HG02642 (cell line): ENCODE results near the gene ORC1.
"Not testable (repeated sequence)": the region's sequence is repeated elsewhere in the genome, so short reads cannot be mapped to it uniquely, and the experiment has no call there.

Experiments used
- ATAC-seq: cut with Tn5 transposase; IDR thresholded peaks from one replicate; pipeline ENCODE4 v1.9.1; 2021; ENCODE audit warnings: mild to moderate bottlenecking; ENCODE audit not compliant: unreplicated experiment, poor library complexity

Gene ORC1

GRCh38 chr1:52393174-52393573 lies 11.0 kb downstream of the ORC1 start:
- ATAC-seq: no peak

DNA sequence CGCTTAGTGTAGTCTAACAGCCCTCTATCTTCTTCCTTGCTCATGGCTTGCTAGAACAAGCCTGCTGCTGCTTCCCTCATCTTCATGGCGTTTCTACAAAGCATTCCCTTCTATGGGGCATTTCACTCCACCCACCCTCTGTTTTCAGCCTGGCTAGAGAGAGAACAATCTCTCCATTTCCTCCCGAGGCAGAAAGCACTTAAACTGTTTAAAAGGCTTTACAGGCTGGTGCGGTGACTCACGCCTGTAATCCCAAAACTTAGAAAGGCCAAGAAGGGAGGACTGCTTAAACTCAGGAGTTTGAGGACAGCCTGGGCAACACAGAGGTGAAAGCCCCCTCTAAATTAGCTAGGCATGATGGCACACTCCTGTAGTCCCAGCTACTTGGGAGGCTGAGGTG lies 17.8 kb downstream of the ORC1 start:
- no peak for ATAC-seq

DNA sequence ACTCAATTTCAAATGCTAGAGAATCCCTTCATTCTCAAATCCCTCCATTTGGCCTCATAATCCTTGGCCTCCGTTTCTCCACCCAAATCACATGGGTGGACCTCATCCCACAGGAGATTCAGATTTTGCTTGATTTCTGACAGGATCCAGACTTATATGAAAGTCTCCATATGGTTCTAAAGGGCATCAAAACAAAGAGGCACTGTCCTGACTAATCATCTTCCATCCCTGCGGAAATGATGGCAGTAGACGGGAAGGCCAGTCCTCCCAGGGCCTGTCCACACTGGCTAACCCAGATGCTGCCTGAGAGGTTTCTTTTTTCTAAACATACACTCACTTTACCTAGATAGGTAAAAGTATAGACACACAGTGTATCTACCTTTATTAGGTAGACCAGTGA lies 18.8 kb downstream of the ORC1 start:
- no peak for ATAC-seq

DNA sequence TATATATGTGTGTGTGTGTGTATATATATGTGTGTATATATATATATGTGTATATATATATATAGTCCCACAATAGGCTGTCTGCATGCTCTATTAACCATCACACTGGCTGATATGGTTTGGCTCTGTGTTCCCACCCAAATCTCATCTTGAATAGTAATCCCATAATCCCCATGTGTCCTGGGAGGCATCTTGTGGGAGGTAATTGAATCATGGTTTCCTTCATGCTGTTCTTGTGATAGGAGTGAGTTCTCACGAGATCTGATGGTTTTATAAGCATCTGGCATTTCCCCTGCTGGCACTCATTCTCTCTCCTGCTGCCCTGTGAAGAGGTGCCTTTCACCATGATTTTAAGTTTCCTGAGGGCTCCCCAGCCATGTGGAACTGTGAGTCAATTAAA lies 34.4 kb downstream of the ORC1 start:
- ATAC-seq: not testable (repeated sequence)

- ATAC-seq: no peak
Measured at GRCh38 chr1:52368383-52369172, 35.6 kb downstream of the ORC1 start.

DNA sequence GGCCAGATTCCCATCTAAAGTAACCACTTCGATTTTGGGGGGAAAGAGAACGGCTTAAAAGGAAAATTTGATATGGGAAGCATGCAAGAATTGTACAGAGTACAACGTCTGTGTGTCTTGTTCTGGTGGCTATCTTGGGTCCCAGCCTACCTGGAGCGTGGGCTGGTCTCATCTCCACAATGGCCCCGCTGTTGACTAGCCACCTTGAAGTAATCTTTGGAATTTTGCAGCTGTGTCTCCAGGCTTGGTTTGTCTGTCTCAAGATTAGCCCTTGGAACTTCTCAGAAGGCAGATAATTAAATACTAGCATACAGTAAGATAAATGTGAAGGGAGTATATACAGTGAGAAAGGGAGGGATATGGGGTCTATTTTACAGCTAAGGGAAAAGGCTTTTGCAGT lies 37.0 kb downstream of the ORC1 start:
- no peak for ATAC-seq

- ATAC-seq: no peak
Measured at GRCh38 chr1:52366517-52366827, 37.8 kb downstream of the ORC1 start.

DNA sequence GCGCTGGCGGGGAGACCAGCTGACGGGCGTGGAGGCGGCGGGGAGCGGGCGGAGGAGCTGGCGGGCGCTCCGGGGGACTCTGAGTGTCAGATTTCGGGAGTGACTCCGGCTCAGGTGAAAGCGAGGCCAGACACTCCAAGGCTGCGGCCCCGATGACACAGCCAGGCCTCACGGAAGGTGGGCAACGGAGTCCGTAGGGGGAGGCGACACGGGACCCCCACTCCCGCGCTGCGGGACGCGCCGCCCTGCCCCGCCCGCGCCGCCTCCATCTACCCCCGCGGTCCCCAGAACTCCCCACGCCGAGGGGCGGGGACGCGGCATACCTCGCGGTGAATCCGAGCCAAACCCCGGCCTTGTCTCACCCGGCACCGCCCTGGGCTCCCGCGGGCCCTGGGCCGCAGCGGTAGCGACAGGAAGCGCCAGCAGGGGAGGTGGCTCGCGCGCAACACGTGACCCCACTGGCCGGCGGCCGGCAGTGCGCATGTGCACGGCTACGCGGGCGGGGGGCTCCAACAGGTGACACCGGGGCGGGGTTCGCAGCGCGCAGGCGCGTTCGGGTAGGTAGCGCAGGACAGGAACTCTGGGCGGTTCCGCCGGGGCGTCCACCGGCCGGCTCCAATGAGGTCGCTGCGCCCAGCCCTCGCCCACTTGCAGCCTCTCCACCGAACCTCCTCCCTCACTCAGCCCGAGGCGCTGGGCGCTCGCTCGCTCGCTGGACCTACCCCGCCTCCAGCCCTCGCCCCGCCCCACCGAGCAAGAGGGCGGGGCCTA lies 38.3 kb downstream of the ORC1 start, which contains the start of gene CC2D1B:
TSS of gene CC2D1B (minus strand) at position 460 of the 771 bp plus-strand sequence. CDS start 1,585 bp downstream, outside the sequence.
- ATAC-seq: peak; percentile 87

- ATAC-seq: peak; percentile 0
Measured at GRCh38 chr1:52365071-52365745, 39.0 kb downstream of the ORC1 start.

DNA sequence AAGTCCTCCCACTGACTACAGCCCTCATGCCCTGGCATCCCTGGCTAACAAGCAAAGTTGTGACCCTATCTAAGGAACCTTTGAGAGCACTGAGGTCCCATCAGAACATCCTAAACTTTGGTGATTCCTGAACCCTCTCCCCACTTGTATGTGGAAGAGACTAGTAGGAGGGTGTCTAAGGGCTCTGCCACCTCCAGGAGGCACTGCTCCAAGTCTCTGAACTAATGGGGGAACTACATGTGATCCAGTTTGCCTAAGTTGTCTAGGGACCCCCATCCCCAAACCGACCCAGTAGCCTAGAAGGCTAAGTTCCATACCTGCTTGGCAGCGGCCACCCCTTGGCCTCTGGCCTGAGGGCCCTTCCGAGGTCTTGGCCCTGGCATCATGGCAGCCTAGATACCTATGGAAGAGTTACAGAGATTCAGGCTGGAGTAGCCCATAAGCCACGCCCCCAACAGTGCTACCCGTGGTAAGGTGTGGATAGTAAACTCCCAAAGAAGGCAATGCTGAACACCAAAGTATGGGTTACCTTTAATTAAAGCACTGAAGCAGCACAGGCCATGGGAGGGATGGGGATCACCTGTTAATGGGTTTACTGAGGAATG lies 39.9 kb downstream of the ORC1 start:
- ATAC-seq: no peak

GRCh38 chr1:52360595-52360968 lies 43.6 kb downstream of the ORC1 start:
- no peak for ATAC-seq

- ATAC-seq: no peak
Measured at GRCh38 chr1:52359676-52360594, 44.3 kb downstream of the ORC1 start.

DNA sequence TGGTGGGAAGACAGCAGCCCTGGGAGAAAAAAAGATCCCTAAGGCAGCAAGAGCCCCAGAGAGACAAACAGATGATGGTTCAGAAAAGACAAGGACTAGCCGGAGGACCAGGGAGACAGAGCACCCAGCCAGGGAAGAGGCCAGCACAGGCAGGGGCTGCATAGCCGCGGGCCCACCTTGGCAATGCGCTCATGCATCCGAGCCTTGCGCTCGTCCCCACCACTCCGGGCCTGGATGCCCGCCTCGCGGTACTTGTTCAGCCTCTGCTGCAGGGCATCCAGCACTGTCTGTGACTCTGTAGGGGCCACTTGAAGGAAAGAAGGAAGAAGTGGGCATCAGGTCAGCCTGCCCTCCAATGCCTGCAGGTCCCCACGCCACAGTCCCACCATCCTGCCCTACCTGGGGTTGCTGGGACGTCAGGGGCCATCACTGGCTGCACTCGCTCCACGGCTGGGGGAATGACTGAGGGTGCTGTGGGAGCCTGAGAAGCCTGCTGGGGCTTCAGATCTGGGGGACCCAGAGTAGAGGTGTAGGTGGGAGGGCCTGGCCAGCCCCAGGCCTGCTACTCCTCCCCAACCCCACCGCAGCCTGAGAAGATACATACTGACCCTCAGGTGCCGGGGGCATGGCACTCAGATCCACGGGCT lies 45.2 kb downstream of the ORC1 start:
- no peak for ATAC-seq

GRCh38 chr1:52357397-52357796 lies 46.8 kb downstream of the ORC1 start:
- no peak for ATAC-seq

DNA sequence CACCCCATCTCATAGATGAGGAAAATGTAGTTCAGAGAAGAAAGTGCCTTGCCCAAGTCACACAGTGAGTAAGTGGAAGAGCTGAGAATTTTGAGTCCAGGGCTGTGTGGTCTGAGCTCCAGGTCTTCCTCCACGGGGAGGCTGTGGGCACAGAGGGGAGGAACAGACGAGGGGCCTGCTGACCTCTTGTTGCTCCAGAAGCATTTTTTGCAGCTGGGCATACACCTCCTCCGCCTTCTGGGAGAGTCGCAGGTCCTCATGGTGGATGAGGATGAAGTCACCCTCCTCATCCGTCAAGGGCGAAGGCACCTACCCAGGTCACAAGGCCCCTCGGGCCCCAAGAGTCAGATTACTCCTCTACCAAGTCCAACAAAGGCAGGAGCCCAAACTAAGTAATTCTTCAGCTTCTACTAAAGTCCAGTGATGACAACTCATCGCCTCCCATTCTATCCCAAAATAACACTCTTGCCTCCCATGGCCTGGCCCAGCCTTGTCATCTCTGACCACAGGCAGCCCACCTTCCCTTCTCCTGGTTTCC lies 47.3 kb downstream of the ORC1 start:
- no peak for ATAC-seq

DNA sequence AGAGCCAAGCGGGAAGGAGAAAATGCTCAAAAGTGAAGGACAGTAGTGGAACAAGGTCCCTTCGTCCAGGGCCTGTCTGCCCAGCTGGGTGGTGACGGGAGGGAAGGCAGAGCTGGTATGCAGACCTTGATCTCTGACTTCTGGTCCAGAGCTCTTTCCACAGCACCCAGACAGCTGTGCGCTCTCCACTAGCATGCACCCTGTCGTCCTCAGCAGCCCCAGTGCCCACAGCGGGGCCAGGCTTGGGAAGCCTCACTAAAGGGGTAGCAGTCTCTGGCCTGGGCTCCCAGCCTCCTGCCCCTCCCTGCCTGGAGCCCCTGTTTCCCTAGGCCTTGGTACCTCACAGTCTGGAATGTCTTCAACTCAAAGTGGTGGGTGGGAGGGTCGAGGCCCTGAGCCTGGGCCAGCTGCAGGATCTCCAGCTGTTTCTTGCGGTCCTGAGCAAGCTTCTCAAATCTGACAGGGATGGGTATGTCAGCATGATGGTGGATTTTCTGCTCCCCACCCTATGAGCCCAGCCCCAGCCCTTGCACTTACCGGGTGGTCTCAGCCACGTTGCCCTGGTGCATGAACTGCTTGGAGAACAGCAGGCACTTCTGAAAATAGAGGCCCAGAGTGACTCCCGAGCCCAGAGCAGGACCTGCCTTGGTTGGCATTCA lies 48.2 kb downstream of the ORC1 start:
- ATAC-seq: no peak

DNA sequence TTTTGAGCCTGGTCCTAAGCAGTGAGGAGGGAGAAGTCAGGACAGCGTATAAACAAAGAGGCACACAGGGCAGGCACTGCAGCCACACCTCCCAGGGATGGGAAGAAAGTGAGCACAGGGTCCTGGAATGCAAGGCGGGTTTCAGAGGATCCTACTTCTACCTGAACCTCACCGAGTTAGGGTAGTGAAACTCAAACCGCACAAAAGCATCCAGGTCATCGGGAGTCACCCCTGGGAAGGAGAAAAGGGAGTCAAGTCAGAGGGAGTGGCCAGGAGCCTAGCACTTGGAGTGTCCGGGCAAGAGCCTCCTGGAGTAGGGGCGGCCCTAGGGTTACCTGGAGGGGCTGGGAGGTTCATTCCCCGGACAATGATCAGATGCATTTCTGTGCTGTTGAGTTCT lies 48.8 kb downstream of the ORC1 start:
- ATAC-seq: no peak

DNA sequence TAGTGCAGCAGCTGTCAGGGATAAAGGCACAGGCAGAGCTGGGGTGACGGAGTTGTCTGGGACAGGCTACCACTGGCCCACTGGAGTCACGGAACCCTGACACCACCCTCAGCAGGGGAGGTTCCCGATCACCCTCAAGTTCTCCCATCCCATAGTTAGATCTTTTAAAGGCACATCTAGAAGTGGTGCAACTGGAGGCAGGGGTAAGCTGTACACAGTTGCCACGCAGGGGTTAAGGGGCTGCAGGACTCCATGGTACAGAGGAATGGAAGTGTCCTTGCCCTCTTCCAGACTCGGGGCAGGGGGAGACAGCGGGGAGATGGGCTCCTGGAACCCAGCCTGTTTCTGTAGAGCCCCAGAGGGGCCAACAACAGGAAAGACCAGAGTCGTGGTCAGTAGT lies 51.5 kb downstream of the ORC1 start:
- ATAC-seq: no peak
